K562 (cell line): ENCODE measurements around the gene PARP1. TPM values are rescaled to one million over a fixed set of nuclear protein-coding genes. Genes with fewer than 3 reads are reported as not detected.

ENCODE experiments used
- ATAC-seq: fragments of 200-7000 bp; cut with Tn5 transposase; 3 replicates; pipeline ENCODE4 v1.9.1; 2020; ENCODE audit warnings: moderate library complexity
- BruUV-seq: library from RNA; stranded (reverse); fragments of 400-500 nt; replicated peaks from 2 replicates; lab custom pipeline; 2021; lab: Mats Ljungman, UMichigan
- CTCF ChIA-PET: fragments of 300-600 bp; formaldehyde crosslinking; extraction: SDS; loops from one replicate; lab custom pipeline; 2021; ENCODE audit warnings: low intra/inter-chr PET ratio; lab: Yijun Ruan, JAX
- POLR2A ChIA-PET: fragments of 300-600, 350-650 bp; sonication (Branson Sonifier 250); formaldehyde crosslinking; extraction: SDS; loops from one replicate; lab custom pipeline; 2021; ENCODE audit warnings: antibody characterized with exemption, inconsistent platforms; lab: Yijun Ruan, JAX
- DNase-seq, 4 experiments: peaks; one replicate each; pipeline versions ENCODE4 v3.0.0 to v3.0.0-alpha.2; 2011 to 2018; ENCODE audit warnings: low spot score in 3 of 4, mixed read lengths in 3 of 4; ENCODE audit errors: extremely low read depth in 1 of 4
- FAIRE-seq: peaks from 2 replicates; lab custom pipeline; 2011; peaks lifted over from hg19 to GRCh38; lab: Jason Lieb, UNC
- H2AFZ ChIP-seq: 2 replicates; pipeline ENCODE4 v1.6.0; 2011; ENCODE audit warnings: low read depth, low read length, control low read depth, inconsistent platforms
- H3K27ac ChIP-seq: fragments of 200-600 bp; 3 replicates; pipeline ENCODE4 v1.8.0; 2011; ENCODE audit warnings: low read depth, mild to moderate bottlenecking, control low read depth, inconsistent platforms, low read length, moderate library complexity, mixed read lengths; ENCODE audit errors: extremely low read depth
- H3K27me3 ChIP-seq, 2 experiments: fragments of 300-600 bp in 1 of 2; 2 replicates in 1 of 2; 3 replicates in 1 of 2; pipeline versions ENCODE4 v1.6.0 to v1.8.0; 2011; ENCODE audit warnings: inconsistent platforms in 2 of 2, low read length in 2 of 2, mild to moderate bottlenecking in 1 of 2, mixed read lengths in 1 of 2, moderate library complexity in 1 of 2; ENCODE audit not compliant: control insufficient read depth in 2 of 2, insufficient read depth in 2 of 2
- H3K36me3 ChIP-seq: fragments of 300-600 bp; 3 replicates; pipeline ENCODE4 v1.8.0; 2011; ENCODE audit warnings: mild to moderate bottlenecking, low read length, inconsistent platforms; ENCODE audit not compliant: control insufficient read depth, insufficient read depth
- H3K4me1 ChIP-seq, 2 experiments: fragments of 200-600 bp in 1 of 2; replicated peaks in 1 of 2; 2 replicates in 1 of 2; 3 replicates in 1 of 2; pipeline versions ENCODE4 v1.5.1 to v1.8.0; 2011; ENCODE audit warnings: inconsistent platforms in 2 of 2, low read length in 2 of 2, mild to moderate bottlenecking in 1 of 2, mixed read lengths in 1 of 2, moderate library complexity in 1 of 2; ENCODE audit not compliant: control insufficient read depth in 2 of 2, insufficient read depth in 2 of 2
- H3K4me2 ChIP-seq: 2 replicates; pipeline ENCODE4 v1.6.1; 2011; ENCODE audit warnings: low read length, control low read depth, inconsistent platforms, mixed read lengths; ENCODE audit not compliant: insufficient read depth
- H3K4me3 ChIP-seq: fragments of 200-600 bp; sonication (generic), shearing (Covaris generic); 2 replicates; pipeline ENCODE4 v1.5.1; 2016; ENCODE audit warnings: control low read depth, inconsistent platforms
- H3K79me2 ChIP-seq: fragments of 200-600 bp; 3 replicates; pipeline ENCODE4 v1.8.0; 2011; ENCODE audit warnings: low read length, inconsistent platforms; ENCODE audit not compliant: control insufficient read depth, insufficient read depth
- H3K9ac ChIP-seq, 2 experiments: 2 replicates each; pipeline versions ENCODE4 v1.6.0 to v1.6.1; 2011; ENCODE audit warnings: low read depth in 2 of 2, low read length in 2 of 2, control low read depth in 1 of 2, inconsistent platforms in 1 of 2, mild to moderate bottlenecking in 1 of 2, mixed read lengths in 1 of 2; ENCODE audit not compliant: insufficient read depth in 1 of 2
- H3K9me1 ChIP-seq: one replicate; pipeline ENCODE4 v1.6.0; 2011; ENCODE audit warnings: inconsistent platforms, mild to moderate bottlenecking, low read length, moderate library complexity; ENCODE audit not compliant: control insufficient read depth, insufficient read depth
- H3K9me3 ChIP-seq: replicated peaks from 2 replicates; pipeline ENCODE4 v1.5.1; 2011; ENCODE audit warnings: low read depth, low read length, inconsistent platforms; ENCODE audit not compliant: control insufficient read depth, insufficient read depth
- H4K20me1 ChIP-seq: replicated peaks from 2 replicates; pipeline ENCODE4 v1.6.1; 2011; ENCODE audit warnings: low read length, inconsistent platforms, mixed read lengths; ENCODE audit not compliant: control insufficient read depth, insufficient read depth
- ADNP ChIP-seq: fragments of 200-800 bp; sonication (Bioruptor generic); IDR thresholded peaks from 2 replicates; pipeline ENCODE4 v1.6.1; 2016; ENCODE audit warnings: missing genetic modification characterization, missing compliant biosample characterization
- CHD4 ChIP-seq: fragments of 200-600 bp; sonication (generic); IDR thresholded peaks from 3 replicates; pipeline ENCODE4 v1.6.1; 2012; ENCODE audit warnings: low read depth, mild to moderate bottlenecking, mixed read lengths, low read length, inconsistent platforms; ENCODE audit not compliant: insufficient read depth, insufficient replicate concordance, poor library complexity, severe bottlenecking
- EP400 ChIP-seq: fragments of 450-650 bp; IDR thresholded peaks from 2 replicates; pipeline ENCODE4 v1.6.1; 2017; ENCODE audit warnings: antibody characterized with exemption, mild to moderate bottlenecking, moderate library complexity
- MTA3 ChIP-seq: fragments of 450-650 bp; formaldehyde crosslinking; IDR thresholded peaks from 2 replicates; pipeline ENCODE4 v1.6.1; 2017; ENCODE audit warnings: mild to moderate bottlenecking, borderline replicate concordance
- POU5F1 ChIP-seq: fragments of 150-350 bp; IDR thresholded peaks from 2 replicates; pipeline ENCODE4 v1.6.1; 2014; ENCODE audit warnings: borderline replicate concordance, low read length, low read depth, mild to moderate bottlenecking; ENCODE audit not compliant: partially characterized antibody
- PTBP1 ChIP-seq: fragments of 200-400 bp; formaldehyde crosslinking; IDR thresholded peaks from 2 replicates; pipeline ENCODE4 v1.6.1; 2017; ENCODE audit warnings: low read depth, low read length
- RBM15 ChIP-seq: fragments of 200-400 bp; formaldehyde crosslinking; IDR thresholded peaks from 2 replicates; pipeline ENCODE4 v1.6.1; 2018; ENCODE audit warnings: mild to moderate bottlenecking, low read length, moderate library complexity; ENCODE audit not compliant: insufficient read depth
- STAT5B ChIP-seq: fragments of 250-450 bp; sonication (Bioruptor Pico); IDR thresholded peaks from 2 replicates; pipeline ENCODE4 v1.8.0; 2021; ENCODE audit warnings: mild to moderate bottlenecking, inconsistent platforms
- WGBS: fragments of 100-300 bp; shearing (Covaris generic); methylation state at CpG from one replicate; pipeline ENCODE4 v1.1.6; 2016; ENCODE audit warnings: low coverage, mixed read lengths; ENCODE audit not compliant: insufficient coverage; ENCODE audit errors: missing lambda C conversion rate; 5-methylcytosine and 5-hydroxymethylcytosine counted together
- in situ Hi-C: fragments of 300-500 bp; cut with MboI; formaldehyde crosslinking; loops from 4 replicates; pipeline ENCODE4 v1.15.0; 2018; ENCODE audit warnings: inconsistent platforms, mixed read lengths
- intact Hi-C: fragments of 100-400 bp; cut with micrococcal nuclease; formaldehyde crosslinking; loops from 2 replicates; pipeline ENCODE4 v1.14.2; 2022
- polyA plus RNA-seq, 8 experiments: library from polyadenylated mRNA; depleted of rRNA in 4 of 8; stranded (reverse) in 5 of 8; unstranded in 3 of 8; fragments of >200 nt; fragmentation: Nextera tagmentation in 2 of 8; fragmentation: Illumina TruSeq in 1 of 8; extraction: Ambion mirVana in 2 of 8; extraction: Trizol in 1 of 8; gene quantifications; 2 replicates each; pipeline versions ENCODE4 v1.2.1 to v1.2.3, GENCODE V29; 2011 to 2014; ENCODE audit warnings: inconsistent platforms in 1 of 8, missing spikeins in 1 of 8
- total RNA-seq, 7 experiments: library from RNA; depleted of rRNA in 6 of 7; stranded (reverse); fragments of >200 nt in 6 of 7; fragmentation: Illumina TruSeq in 2 of 7; extraction: Trizol in 2 of 7; gene quantifications; 2 replicates each; pipeline versions ENCODE4 v1.2.1 to v1.2.3, GENCODE V29; 2011 to 2021; ENCODE audit warnings: low replicate concordance in 1 of 7
- TF ChIP-seq, protein P1 (sequence below): fragments of 450-650 bp; formaldehyde crosslinking; IDR thresholded peaks from 2 replicates; pipeline ENCODE4 v1.4.0; 2022; ENCODE audit warnings: missing genetic modification characterization

PARP1 gene
- total and polyA plus RNA-seq, 9 of the 15 experiments (the other 6 are each of a cell fraction or from before 2014, with no cell fraction given): 121 to 306 (median 250) TPM

DNA sequence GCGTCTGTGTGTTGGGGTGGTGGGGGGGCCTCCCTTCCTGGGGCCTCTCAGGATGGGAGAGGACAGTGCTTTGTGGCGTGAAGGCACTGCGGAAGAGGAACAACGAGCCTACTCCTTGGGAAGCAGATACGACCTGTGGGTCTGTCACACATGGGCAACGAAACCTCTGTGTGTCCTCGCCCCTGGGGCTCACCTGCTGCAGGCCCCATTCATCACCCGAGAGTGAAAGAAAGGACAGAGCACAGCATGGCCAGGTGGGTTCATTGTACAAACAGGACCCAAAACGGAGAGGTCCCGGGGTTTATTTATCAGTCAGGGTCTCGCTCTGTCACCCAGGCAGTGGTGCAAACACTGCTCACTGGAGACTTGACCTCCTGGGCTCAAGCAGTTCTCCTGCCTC lies 58.8 kb downstream of the PARP1 start:
- no peaks in the 10 kb centered on the region for H3K27me3 ChIP-seq
- no peak for TF ChIP-seq POU5F1
- no peak for TF ChIP-seq RBM15
- TF ChIP-seq MTA3: no peak
- no peak for TF ChIP-seq STAT5B (CRISPR knock-in tag)
- TF ChIP-seq PTBP1: no peak
- TF ChIP-seq, protein P1, sequence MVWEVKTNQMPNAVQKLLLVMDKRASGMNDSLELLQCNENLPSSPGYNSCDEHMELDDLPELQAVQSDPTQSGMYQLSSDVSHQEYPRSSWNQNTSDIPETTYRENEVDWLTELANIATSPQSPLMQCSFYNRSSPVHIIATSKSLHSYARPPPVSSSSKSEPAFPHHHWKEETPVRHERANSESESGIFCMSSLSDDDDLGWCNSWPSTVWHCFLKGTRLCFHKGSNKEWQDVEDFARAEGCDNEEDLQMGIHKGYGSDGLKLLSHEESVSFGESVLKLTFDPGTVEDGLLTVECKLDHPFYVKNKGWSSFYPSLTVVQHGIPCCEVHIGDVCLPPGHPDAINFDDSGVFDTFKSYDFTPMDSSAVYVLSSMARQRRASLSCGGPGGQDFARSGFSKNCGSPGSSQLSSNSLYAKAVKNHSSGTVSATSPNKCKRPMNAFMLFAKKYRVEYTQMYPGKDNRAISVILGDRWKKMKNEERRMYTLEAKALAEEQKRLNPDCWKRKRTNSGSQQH (CRISPR knock-in tag): no peak
- no peak for TF ChIP-seq CHD4
- TF ChIP-seq EP400: no peak
- no peak for TF ChIP-seq ADNP (tag)
- no peaks in the 10 kb centered on the region for H3K79me2 ChIP-seq
- no peaks in the 10 kb centered on the region for H3K9me3 ChIP-seq
- H3K9ac ChIP-seq: peak overlapping the region in 1 of 2 experiments; percentile 46; a peak in 2 of 4 replicates
- no peaks in the 10 kb centered on the region for H3K36me3 ChIP-seq
- no peaks in the 10 kb centered on the region for H3K9me1 ChIP-seq
- no peak overlapping the region for H3K4me3 ChIP-seq
- POLR2A ChIA-PET: no interaction called here
- no peak overlapping the region for H3K27ac ChIP-seq
- H4K20me1 ChIP-seq: no peaks in the 10 kb centered on the region; the same call in 1 of the 2 replicates
- WGBS: 78% methylated on average over 11 of the region's 11 CpGs
- no peak overlapping the region for H2AFZ ChIP-seq
- FAIRE-seq (no peak), ATAC-seq (no peak), DNase-seq (no peak)
- H3K4me2 ChIP-seq: no peak overlapping the region
- peaks cover 15 to 18% of the 10 kb centered on the region in 2 experiments for H3K4me1 ChIP-seq
- in situ Hi-C loops: no loop called here
- no TSS peak for BruUV-seq
- intact Hi-C loops: no loop called here
- CTCF ChIA-PET: no interaction called here
